22Rv1 (cell line): ENCODE data around the gene CAMTA1.
"Not testable (repeated sequence)": the region's sequence is repeated elsewhere in the genome, so short reads cannot be mapped to it uniquely, and the experiment has no call there.

ENCODE experiments used
- H3K27ac ChIP-seq: fragments of 450-650 bp; 2 replicates; pipeline ENCODE4 v1.5.1; 2017
- ZFX ChIP-seq: fragments of 450-650 bp; IDR thresholded peaks from 2 replicates; pipeline ENCODE4 v1.6.1; 2017; ENCODE audit warnings: antibody characterized with exemption, borderline replicate concordance
- TF ChIP-seq, protein P1 (sequence below): fragments of 450-650 bp; IDR thresholded peaks from 2 replicates; pipeline ENCODE4 v1.5.1; 2017; ENCODE audit warnings: mild to moderate bottlenecking

Gene CAMTA1

DNA sequence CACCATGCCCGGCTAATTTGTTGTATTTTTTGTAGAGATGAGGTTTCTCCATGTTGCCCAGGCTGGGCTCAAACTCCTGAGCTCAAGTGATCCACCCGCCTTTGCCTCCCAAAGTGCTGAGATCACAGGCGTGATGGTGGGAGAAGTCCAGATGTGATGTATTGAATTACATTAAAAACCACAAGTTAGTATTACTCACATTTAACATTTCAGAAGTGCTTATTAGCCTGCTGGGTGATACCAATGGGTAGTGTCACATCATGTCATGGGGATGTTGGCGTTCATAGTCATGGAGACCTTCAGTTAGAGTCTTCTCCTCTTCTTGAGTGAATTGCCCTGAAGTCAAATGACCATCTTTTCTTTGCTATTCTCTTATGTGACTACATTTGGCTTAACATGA is 922.3 kb downstream of the CAMTA1 start:
- TF ChIP-seq ZFX, result no peak
- TF ChIP-seq, protein P1, sequence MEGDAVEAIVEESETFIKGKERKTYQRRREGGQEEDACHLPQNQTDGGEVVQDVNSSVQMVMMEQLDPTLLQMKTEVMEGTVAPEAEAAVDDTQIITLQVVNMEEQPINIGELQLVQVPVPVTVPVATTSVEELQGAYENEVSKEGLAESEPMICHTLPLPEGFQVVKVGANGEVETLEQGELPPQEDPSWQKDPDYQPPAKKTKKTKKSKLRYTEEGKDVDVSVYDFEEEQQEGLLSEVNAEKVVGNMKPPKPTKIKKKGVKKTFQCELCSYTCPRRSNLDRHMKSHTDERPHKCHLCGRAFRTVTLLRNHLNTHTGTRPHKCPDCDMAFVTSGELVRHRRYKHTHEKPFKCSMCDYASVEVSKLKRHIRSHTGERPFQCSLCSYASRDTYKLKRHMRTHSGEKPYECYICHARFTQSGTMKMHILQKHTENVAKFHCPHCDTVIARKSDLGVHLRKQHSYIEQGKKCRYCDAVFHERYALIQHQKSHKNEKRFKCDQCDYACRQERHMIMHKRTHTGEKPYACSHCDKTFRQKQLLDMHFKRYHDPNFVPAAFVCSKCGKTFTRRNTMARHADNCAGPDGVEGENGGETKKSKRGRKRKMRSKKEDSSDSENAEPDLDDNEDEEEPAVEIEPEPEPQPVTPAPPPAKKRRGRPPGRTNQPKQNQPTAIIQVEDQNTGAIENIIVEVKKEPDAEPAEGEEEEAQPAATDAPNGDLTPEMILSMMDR, result no peak
- H3K27ac ChIP-seq, result no peak overlapping the region

DNA sequence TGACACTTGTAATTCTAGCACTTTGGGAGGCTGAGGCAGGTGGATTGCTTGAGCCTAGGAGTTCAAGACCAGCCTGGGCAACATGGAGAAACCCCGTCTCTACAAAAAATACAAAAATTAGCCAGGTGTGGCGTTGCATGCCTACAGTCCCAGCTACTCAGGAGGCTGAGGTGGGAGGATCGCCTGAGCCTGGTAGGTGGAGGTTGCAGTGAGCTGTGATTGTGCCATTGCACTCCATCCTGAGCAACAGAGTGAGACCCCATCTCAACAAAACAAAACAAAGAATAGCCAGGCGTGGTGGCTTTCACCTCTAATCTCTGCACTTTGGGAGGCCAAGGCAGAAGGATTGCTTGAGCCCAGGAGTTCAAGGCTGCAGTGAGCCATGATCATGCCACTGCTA is 922.8 kb downstream of the CAMTA1 start:
- not testable (repeated sequence) for H3K27ac ChIP-seq

DNA sequence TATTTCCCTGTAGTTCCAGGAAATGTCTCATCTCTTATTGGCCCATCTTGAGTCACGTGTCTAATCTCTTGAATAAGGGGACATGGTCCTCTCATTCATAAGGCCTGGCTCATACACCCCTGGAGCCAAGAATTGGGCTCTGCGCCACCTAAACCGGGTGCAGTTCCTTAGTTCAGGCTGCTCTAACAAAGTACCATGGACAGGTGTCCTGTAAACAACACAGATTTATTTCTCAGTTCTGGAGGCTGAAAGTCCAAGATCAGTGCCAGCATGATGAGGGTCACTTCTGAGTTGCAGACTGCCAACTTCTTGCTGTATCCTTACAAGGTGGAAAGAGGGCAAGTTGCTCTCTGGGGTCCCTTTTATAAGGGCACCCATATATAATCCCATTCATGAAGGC is 925.6 kb downstream of the CAMTA1 start:
- no peak for TF ChIP-seq ZFX
- no peak overlapping the region for H3K27ac ChIP-seq

GRCh38 chr1:7712731-7713323 is 927.6 kb downstream of the CAMTA1 start:
- TF ChIP-seq ZFX, result no peak
- TF ChIP-seq, protein P1, result no peak
- no peak overlapping the region for H3K27ac ChIP-seq

DNA sequence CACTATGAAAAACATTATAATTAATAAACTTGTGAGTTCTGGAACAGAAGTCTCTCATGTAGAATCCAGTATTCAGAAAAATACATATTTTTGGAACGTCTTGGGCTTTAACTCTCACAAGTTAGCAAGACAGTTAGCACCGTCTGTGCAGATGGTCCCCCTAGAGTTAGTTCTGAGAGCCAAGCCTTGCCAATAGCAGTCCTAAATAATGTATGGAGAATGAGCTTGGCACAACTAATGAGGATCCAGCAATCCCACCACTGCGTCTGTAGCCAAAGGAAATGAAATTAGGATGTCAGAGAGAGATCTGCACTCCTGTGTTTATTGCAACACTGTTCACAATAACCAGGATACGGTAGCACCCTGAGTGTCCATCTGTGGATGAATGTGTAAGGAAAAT is 931.3 kb downstream of the CAMTA1 start:
- no peak overlapping the region for H3K27ac ChIP-seq
- TF ChIP-seq, protein P1, result no peak
- TF ChIP-seq ZFX, result no peak

DNA sequence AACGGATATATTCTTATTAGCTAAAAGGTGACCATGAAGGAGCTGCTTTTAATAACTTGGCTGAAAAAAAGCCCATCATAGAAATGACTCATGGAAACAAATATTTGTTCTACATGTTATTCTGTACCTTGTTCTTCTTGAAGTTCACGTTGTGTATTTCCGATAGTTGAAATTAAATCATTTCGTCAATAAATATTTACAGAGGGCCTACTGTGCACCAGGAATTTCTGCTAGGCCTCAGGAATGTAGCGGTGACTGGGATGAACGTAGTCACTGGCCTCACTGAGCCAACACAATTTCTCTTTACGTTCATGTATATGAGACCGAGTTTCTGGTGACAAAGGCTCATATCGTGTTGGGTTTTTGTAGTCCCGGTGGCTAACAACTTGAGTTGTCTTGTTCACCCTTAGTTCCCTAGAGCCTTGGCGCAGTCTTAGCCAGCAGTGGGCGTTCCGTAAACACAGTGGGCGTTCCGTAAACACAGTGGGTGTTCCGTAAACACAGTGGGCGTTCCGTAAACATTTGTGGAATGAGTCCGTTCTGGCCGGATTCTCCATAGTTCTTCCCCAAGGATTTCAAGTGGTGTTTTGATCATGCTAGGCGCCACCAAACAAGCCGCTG is 932.6 kb downstream of the CAMTA1 start:
- TF ChIP-seq ZFX, result no peak
- TF ChIP-seq, protein P1, result no peak
- H3K27ac ChIP-seq, result no peak overlapping the region

- H3K27ac ChIP-seq, result no peak overlapping the region
- no peak for TF ChIP-seq ZFX
- TF ChIP-seq, protein P1, result no peak
Observed at GRCh38 chr1:7719468-7720094, 934.3 kb downstream of the CAMTA1 start.

GRCh38 chr1:7721940-7722669 is 936.9 kb downstream of the CAMTA1 start:
- H3K27ac ChIP-seq, result no peak overlapping the region
- TF ChIP-seq, protein P1, result no peak
- TF ChIP-seq ZFX, result no peak
